HG02973 (cell line): ENCODE data around the gene IRX4.

ENCODE experiments used
- ATAC-seq: cut with Tn5 transposase; IDR thresholded peaks from one replicate; pipeline ENCODE4 v1.9.1; 2021; ENCODE audit warnings: moderate library complexity; ENCODE audit not compliant: unreplicated experiment

The IRX4 gene

DNA sequence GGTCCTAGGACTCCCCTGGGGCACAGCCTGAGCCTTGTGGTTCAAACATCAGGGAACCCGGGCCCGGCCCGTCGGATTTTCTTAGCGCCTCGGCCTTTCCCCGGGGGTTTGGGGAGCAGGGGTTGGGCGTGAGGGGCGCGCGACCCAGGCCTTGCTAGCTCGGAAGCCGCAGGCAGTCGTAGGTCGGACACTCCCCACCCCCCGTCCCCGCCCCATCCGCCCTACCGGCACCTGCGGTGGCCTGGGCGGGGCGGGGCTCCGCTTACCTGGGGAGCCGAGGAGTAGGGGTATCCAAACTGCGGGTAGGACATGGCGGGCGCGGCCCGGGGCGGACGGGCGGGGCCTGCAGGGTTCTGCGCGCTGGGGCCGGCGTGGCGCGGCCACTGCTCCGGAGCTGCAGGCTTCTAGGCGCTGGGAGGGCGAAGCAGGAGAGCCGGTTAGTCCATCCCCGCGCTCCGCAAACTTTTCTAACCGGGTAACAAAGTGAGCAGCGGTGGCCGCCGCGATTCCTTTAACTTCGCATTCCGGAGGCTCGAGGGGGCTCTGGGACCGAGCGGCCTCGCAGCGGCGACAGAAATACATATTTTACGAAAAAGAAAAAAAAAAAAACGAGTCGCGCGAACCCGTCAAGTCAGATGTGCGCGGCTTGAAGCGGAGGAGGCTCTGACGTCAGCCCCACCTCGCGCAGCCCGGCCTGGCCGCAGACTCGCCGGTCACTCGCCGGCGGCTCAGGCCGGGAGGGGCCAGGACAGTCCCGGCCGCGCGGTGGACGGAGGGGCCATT lies at the start of gene IRX4:
TSS of gene IRX4 (minus strand) at position 589 of the 783 bp plus-strand sequence. CDS start at position 311, 278 bp downstream.
- no peak for ATAC-seq

DNA sequence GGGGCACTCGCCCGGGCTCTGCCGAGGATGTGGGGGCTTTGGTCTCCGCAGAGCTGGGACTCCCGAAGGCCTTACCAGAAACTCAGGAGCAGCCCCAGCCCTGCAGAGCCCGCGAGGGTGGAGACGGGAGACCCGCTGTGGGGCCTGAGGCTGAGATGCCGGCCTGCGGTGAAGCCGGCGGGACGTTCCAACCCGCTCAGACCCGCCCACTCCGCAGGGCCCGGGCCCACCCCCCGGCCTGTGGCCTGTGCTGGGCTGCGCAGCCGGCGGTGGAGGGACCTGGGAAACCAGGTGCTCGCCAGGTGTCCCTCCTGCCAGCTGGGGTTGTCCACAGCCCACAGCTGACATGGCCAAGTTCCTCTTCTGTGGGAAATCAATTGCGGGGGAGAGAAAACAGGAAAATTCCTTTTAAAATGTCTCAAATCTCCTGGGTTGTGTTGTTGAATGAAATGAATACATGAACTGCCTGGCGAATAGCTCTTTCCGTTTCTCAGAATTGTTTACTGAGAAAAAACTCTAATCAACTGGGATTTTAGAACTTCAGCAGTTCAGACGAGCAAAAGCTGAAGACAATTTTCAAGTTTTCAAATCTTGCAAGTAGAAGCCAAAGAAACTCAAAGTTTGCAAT lies 49.0 kb upstream of the IRX4 start:
- ATAC-seq, result no peak

DNA sequence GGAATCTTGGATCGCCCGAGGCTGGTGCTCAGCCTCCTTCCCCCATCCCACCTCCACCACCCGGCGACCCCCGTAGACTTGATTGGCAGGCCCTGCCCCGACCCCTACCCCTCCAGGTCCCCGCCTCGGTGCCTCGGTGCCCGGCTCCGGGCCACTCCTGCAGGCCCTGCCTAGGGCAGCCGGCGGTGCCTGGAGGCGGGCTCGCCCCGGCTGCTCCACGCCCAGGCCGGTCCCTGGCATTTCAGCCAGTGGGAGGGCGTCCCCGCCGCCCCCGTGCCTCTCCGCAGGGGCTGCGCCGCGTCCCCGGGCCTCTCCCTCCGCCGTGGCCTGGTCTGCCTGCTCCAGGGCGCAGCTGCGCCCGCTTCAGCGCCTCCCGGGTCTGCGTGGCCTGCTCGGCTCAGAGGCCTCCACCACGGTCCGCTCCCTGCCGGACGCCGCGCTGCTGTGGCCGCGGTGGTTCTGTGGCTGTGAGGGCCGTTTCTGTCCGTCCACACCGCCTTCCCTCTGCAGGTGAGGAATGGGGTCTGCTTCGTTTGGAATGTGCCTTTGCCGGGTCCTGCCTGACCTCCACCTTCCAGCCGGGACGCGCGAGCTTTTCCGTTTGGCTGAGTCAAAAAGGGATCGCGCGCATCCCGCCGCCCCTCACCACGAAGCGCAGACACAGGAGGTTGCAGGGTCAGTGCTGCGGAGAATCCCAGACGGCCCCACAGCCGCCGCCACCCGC lies 48.3 kb upstream of the IRX4 start:
- no peak for ATAC-seq

DNA sequence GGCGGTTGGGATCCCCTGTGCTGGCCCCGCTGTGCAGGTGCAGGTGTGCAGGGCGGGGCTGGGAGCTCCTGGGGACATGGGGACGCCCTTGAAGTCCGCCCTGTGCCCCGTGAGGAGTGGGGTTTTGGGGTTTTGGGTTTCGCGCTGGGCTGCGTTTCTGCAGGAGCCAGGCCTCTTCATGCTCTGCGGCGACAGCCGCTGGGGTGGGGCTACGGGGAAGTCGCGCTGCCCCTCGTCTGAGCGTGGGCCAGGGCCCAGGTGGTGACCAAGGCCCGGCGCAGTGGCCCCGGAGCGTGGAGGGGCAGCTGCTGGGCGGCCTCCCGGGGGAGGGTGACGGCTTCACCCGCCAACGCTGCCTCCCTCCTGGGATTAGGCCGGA lies 47.8 kb upstream of the IRX4 start:
- ATAC-seq, result no peak

DNA sequence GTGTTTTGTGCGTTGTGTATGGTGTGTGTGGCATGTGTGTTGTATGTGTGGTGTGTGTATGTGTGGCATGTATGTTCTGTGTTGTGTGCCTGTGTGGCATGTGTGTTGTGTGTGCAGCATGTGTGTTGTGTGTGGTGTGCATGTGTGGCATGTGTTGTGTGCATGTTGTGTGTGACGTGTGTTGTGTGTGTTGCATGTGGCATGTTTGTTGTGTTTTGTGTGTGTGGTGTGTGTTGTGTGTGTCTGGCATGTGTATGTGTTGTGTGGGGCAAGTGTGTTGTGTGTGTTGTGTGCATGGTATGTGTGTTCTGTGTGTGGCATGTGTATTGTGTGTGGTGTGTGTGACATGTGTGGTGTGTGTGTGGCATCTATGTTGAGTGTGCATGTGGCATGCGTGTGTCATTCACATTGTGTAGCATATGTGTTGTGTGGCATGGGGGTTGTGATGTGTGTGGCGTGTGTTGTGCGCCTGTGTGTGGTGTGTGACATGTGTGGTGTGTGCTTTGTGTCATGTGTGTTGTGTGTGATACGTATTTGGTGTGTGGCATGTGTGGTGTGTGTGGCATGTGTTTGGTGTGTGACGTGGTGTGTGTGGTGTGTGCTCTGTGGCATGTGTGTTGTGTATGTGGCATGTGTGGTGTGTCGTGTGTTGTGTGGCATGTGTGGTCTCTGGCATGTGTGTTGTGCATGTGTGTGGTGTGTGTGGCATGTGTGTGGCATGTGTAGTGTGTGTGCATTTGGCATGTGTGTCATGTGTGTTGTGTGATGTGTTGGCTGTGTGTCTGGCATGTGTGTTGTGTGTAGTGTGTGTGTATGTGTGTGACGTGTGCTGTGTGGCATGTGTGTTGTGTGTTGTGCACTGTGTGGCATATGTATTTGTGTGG lies 46.6 kb upstream of the IRX4 start:
- no peak for ATAC-seq

DNA sequence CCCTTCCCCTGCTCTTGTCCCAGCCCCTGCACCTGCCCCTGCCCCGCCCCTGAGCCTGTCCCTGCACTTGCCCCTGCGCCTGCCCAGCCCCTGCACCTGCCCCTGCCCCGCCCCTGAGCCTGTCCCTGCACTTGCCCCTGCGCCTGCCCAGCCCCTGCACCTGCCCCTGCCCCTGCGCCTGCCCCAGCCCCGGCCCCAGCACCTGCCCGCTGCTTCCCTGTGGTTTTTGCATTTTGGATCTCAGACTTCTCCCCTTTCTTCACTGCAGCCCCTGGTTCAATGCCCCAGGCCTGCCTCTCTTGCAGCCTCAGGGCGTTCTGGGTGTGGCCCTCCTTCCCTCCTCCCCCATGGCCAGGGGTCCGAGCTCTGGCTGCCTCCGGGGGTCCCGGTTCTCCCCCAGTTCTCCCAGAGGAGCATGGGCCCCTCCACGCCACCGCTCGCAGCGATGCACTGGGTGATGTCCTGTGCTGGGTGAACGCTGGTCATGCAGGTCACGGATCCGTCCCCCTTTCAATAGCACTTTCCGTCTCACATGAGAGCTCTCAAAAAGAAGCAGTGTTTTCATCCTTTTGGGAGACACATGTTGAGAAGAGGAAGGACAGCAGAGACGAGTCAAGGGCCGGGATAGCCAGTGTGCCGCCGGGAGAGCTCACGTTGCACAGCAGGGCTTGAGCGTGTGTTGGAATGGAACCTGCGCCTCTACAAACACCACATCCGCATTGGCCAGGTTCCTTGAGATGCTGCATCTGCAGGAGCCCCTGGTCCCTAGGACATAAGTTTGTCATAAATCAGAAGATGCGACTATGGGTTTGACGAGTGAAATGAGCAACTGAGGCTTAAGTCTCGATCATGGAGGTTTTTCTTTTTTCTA lies 44.0 kb upstream of the IRX4 start:
- ATAC-seq, result no peak

DNA sequence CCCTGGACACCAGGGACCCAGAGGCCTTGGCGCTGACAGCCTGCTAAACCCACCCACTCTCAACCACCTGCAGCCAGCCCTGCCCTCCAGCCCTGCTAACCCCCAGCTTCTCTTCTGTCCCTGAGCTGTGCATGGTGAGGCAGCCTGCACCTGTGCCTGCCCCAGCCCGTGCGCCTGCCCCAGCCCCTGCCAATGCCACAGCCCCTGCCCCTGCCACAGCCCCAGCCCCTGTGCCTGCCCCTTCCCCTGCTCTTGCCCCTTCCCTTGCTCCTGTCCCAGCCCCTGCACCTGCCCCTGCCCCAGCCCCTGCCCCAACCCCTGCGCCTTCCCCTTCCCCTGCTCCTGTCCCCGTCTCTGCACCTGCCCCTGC lies 43.3 kb upstream of the IRX4 start:
- no peak for ATAC-seq

DNA sequence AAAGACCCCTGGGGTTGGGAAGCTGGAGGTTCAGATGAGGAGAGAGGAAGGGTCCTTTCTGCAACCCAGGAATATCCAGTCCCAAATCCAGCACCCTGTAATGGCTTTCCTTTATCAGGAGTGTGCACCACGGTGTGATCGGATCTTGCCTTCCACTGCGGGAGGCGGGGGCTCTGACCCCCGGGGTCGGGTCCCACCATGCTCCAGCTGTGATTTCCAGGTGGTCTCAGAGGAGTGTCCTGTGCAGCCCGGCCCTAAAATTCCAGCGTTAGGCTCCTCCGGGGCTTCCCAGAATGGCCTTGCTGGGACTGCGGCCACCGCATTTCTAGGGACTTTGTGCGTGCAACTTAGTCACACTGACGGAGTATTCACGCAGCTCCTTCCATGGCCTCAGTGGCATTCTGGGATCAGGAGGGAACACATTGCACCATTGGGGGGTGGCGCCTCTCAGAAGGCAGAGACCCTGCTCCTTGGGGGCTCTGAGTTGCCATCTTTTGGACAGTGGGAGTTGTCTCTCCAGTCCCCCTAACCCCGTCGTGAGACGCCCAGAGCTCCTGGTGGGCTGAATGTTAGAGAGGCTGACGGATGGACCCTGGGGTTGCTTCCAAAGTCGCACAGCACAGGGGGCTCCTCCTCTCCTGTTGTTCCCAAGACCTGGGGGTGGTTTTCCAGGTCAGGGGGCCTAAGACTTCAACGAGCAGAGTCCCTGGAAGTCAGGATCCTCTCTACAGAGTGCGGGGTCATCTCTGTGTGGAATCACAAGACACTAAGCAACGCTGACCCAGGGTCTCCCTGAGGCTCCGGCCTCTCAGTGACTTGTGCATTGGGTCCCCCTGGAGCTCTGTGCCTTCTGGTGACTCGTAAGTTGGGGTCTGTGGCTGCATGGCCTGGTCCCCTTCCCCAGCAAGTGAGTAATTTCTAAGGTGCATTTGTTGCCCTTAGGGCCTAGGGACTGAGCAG lies 42.7 kb upstream of the IRX4 start:
- ATAC-seq, result no peak

DNA sequence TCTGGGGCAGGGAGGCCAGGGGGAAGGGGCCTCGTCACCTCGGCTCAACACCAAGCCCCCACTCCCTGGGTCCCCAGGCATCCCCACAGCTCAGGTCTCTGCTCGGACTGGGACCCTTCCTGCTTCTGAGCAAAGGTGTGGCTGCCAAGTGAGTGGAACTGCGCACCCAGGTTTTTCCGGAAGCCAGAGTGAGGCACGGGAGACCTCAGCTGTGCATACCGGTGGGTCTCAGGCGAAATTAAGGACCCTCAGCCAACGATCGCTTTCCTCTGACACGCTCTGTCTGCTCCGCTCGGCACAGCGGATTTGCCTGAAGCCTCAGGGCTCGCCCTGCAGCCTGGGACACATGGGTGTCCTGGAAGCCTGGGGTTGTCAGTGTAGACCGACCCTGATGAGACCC lies 41.0 kb upstream of the IRX4 start:
- ATAC-seq, result no peak

DNA sequence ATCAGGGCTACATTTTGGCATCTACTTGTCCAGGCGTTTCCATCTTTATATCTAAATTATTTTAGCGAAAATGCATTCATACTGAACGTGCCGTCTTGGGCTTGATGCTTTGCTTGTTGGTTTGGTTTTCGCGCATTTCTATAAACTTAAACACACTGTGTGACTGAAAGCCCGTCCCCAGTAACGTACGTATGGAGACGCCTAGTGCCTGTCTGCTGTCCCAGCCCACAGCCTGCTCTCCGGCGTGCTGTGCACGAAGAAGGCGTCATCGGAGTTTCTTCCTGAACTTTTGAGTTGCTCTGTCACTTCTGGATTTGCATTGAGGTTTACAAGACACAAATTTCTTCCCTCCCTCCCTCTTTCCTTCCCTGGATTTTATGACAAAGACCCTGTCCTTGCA lies 40.6 kb upstream of the IRX4 start:
- ATAC-seq, result no peak

DNA sequence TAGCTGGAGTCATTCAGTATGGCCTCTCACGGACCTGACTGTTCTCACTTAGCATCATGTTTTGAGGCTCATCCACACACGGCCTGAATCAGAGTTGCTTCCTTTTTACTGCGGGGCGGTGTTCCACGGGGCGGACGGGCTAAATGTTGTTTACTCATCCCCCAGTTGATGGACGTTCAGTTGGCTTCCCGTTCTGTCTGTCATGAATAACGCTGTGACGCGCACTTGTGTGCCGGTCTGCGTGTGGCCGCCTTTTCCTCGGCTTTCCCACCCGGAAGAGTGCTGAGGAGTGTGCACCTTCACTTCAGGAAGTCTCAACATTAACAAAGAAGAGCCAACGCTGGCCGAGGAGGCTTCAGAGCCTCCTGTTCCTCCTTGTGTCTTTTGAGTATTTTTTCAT lies 39.0 kb upstream of the IRX4 start:
- ATAC-seq, result no peak

DNA sequence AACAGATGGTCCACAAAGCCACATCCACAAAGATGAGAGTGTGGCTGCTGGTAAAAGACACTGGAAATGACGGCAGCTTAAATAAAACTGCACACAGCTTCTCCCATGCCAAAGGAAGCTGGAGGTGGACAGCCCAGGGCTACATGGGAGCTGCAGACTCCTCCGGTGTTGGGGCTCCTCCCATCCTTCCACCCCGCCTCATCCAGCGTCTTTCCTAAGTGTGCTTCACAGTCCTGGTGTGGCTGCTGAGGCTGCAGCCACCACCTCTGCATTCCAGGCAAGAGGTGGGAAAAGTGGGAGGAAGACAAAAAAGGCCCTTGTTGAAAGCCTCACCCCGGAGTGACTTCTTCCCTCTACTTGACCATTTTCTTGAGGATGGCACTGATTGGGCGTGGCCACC lies 37.0 kb upstream of the IRX4 start:
- ATAC-seq, result no peak

DNA sequence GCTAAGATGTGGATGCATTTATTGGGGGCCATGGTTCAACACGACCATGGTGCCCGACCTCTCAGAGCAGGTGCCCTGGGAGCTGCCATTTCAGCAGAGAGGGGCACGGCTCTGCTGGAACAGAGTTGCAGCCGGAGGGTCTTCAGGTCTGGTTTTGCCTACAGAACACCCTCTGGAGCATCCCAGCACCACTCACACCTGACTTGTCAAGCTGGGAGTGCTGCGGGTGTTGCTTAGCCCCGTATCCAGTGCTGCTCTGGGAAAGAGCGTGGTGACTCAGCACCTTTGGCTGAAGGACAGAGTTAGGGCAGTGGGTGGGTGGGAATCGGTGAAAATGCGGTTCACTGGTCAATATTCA lies 36.5 kb upstream of the IRX4 start:
- ATAC-seq, result no peak

DNA sequence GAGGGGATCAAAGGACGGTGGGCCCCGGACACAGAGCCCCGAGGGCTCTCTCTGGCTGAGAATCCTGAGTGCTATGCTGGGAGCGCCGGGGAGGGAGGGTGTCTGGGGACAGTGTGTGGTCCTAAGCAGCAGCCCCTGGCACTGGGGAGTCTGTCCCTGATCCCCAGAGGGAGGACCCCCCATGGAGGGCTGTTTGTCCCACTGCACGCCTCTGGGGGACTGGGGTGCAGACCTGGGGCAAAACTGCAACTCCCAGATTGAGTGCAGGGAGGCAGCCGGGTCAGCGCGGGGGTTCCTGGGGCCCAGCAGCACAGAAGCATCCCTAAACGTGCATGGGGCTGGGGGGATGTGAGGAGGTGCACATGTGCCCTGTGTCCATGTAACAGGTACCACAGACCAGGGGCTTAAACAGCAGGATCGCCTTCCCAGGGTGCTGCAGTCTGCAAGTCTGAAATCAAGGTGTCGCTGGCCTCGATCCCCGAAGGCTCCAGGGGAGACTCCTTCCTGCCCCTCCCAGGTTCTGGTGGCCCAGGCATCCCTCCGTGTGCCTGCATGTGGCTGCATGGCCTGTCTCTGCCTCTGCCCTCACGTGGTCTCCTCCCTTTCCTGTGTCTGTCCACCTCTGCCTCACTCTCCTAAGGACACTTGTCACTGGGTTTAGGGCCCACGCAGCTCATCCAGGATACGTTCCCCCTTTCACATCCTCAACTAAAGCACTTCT lies 35.9 kb upstream of the IRX4 start:
- ATAC-seq, result no peak

DNA sequence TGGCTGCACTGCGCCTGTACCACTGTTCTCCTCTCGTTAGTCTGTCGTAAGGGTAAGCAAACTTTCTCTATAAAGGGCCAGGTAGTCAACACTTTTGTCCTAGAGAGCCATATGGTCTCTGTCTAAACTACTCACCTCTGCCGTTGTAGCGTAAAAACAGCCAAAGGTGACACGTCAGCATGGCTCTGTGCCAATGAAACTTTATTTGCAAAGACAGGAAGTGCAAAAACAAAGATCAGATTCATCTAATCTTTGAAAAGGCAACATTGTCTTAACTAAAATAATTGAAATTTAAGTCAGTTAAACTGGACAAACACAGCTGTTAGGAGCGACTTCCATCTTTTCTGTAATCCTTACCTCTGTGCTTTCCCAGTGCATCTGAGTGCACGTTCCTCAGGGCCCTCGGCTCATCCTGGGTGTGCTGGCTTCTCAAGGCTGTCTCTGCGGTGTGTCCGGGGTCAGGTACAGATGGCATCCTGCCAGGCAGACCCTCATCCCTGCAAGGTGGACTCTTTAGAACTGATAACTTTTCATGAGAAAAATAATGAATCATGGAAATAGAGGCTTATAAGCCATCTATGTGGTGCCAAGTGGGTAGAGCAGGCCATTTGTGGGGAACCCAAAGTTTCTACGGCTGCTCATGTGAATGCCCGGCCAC lies 35.2 kb upstream of the IRX4 start:
- ATAC-seq, result no peak

DNA sequence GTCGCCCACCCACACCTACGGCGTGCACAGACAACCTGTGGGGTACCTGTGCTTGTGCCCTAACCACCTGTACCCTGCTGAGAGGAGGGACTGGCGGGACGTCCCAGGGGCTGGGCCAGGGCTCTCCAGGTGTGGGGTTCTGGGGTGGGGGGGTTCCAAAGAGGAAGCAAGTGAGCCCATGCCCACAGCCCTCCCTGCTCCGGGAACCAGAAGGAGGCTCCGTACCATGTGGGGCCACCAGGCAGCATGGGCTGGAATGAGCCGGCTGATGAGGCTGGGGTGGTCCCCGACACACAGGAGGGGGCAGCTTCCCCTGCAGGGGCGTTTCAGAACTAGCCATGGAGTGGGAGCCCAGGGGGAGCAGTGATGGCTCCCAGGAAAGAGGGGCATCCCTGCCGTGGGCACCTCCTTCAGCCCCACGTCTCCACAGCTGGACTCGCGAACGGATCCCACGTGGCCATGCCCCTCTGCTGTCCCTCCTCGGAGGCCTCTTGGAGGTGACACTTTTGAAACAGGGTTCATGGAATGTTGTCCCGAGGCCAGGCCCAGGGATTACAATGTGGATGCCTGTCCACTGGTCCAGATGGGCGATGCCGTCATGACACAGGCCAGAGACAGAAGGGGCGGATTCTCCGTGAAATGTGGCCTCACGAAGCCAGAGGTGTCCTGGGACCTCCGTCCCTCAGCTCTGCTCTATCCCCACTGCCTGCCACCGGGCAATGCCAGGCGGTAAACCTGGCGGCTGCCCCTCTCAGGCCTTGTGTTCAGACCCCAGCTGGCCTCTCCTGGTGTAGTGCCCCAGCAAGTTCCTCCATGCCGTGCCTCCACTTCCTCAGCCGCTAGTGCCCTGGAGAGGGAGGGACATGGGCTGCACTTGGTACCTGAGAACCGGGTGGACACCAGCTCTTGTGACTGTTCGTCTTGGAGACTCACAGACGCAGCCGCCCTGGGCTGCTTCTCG lies 33.6 kb upstream of the IRX4 start:
- no peak for ATAC-seq

DNA sequence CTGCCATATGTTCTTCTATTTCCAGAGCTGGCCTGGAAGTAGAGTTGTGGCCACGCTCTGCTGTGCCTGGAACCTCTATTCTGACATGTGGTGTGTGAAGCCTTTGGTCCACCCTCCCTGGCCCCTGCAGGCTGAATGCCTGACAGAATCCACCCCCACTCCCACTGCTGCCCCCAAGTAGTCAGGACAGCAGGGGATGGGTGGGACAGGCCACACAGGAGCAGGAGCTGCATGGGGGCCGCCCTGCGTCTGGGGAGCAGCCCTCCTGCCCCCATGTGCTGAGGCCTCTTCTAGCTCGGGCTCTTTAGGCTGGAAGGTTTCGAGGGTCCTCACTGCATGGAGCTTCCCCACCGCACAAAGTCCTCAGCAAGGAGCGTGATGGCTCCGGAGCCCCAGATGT lies 32.6 kb upstream of the IRX4 start:
- ATAC-seq, result no peak
